ENCODE measurements around the gene KLHL24. TPM values are rescaled to one million over a fixed set of nuclear protein-coding genes. Genes with fewer than 3 reads are reported as not detected.
"Not testable (repeated sequence)": the region's sequence is repeated elsewhere in the genome, so short reads cannot be mapped to it uniquely, and the experiment has no call there.

The KLHL24 gene
- total RNA-seq, 4 donors from 2014 or later, result 163 to 320 (median 214) TPM

- Histone ChIP-seq H3K4me3 (replicated peaks in 1 of 3) (no peak overlapping the region), H3K4me1 (peaks cover 8 to 33% of the 10 kb centered on the region in 2 donors), H3K27me3 (no peaks in the 10 kb centered on the region), H3K9me3 (no peaks in the 10 kb centered on the region), H3K27ac (peak overlapping the region; percentile 41 to 81 (median 74)), H3K36me3 (no peaks in the 10 kb centered on the region)
- WGBS, 2 donors, result 26 to 39% methylated on average over 8 of the region's 8 CpGs
- no peak for TF ChIP-seq CTCF (IDR thresholded peaks at IDR 0.05)
- TF ChIP-seq POLR2A (IDR thresholded peaks at IDR 0.05), result no peak
- intact Hi-C loops (cut with DNase I), result no loop called here
- DNase-seq, result peak; percentile 79 to 88
These were observed 8.4 kb upstream of the KLHL24 start for GRCh38 chr3:183626877-183627594.

- intact Hi-C loops (cut with DNase I), result no loop called here
These were observed 5.7 kb upstream of the KLHL24 start for GRCh38 chr3:183629546-183630301.

GRCh38 chr3:183631715-183632114, 3.7 kb upstream of the KLHL24 start:
- DNase-seq, result no peak
- Histone ChIP-seq H3K4me3 (replicated peaks in 1 of 3) (no peak overlapping the region), H3K27me3 (no peaks in the 10 kb centered on the region), H3K36me3 (no peaks in the 10 kb centered on the region), H3K9me3 (no peaks in the 10 kb centered on the region), H3K4me1 (peaks cover 2 to 28% of the 10 kb centered on the region in 2 donors), H3K27ac (no peak overlapping the region)
- intact Hi-C loops (cut with DNase I), result no loop called here
- TF ChIP-seq POLR2A (IDR thresholded peaks at IDR 0.05), result no peak
- no peak for TF ChIP-seq CTCF (IDR thresholded peaks at IDR 0.05)

More at GRCh38 chr3:183629546-183630301, 5.7 kb upstream of the KLHL24 start:
- Histone ChIP-seq H3K27me3 (no peaks in the 10 kb centered on the region), H3K4me1 (peaks cover 8 to 33% of the 10 kb centered on the region in 2 donors), H3K27ac (peak overlapping the region in 1 of 3 donors; percentile 12), H3K9me3 (no peaks in the 10 kb centered on the region), H3K36me3 (no peaks in the 10 kb centered on the region), H3K4me3 (replicated peaks in 1 of 3) (no peak overlapping the region)
- peak; percentile 30 to 49 for DNase-seq
- TF ChIP-seq POLR2A (IDR thresholded peaks at IDR 0.05) (no peak), CTCF (IDR thresholded peaks at IDR 0.05) (no peak)
- WGBS, 2 donors, result 89 to 92% methylated on average over 3 of the region's 3 CpGs

DNA sequence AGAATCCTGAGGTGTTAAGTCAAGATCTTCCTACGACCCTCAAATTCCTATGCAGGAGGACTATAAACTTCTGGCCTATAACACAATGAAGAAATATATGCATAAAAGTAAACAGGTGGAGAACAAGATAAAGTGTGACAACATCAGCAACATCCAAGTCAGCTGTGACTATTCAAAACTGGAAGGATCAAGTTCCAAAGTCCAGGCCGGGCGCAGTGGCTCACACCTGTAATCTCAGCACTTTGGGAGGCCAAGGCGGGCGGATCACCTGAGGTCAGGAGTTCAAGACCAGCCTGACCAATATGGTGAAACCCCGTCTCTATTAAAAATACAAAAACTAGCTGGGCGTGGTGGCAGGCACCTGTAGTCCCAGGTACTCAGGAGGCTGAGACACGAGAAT, 2.7 kb upstream of the KLHL24 start:
- H3K36me3 ChIP-seq; H3K9me3 ChIP-seq; H3K27ac ChIP-seq; DNase-seq; H3K27me3 ChIP-seq; intact Hi-C loops (cut with DNase I); H3K4me3 ChIP-seq (replicated peaks in 1 of 3): not testable (repeated sequence)
- peaks cover 7 to 22% of the 10 kb centered on the region in 2 donors for H3K4me1 ChIP-seq
- WGBS, 2 donors, result 95% methylated on average over 8 of the region's 8 CpGs

GRCh38 chr3:183634707-183635106, 716 bp upstream of the KLHL24 start:
- Histone ChIP-seq H3K36me3 (no peaks in the 10 kb centered on the region), H3K27ac (peak overlapping the region; percentile 99 to 100 (median 100)), H3K27me3 (no peaks in the 10 kb centered on the region), H3K4me3 (replicated peaks in 1 of 3) (peak overlapping the region in 1 of 3 donors; percentile 98), H3K9me3 (no peaks in the 10 kb centered on the region), H3K4me1 (peaks cover 20 to 23% of the 10 kb centered on the region in 2 donors)
- 77 to 83% methylated on average over 16 of the region's 16 CpGs for WGBS, 2 donors
- DNase-seq, result no peak
- TF ChIP-seq CTCF (IDR thresholded peaks at IDR 0.05), result no peak
- TF ChIP-seq POLR2A (IDR thresholded peaks at IDR 0.05), result no peak
- intact Hi-C loops (cut with DNase I), result loop anchor here (5.0 kb wide), 1 partner anchor 63 kb away; the partner anchor contains the start of gene YEATS2

All from thyroid gland (tissue), 4 donors.